Smooth muscle cell (in vitro differentiated cells): ENCODE measurements around the gene MAFG. TPM values are rescaled to one million over a fixed set of nuclear protein-coding genes. Genes with fewer than 3 reads are reported as not detected.

Experiments
- DNase-seq: peaks from one replicate; lab custom pipeline; 2025; ENCODE audit not compliant: unreplicated experiment; lab: John Stamatoyannopoulos, UW
- H2AFZ ChIP-seq: fragments of 200-600 bp; sonication (generic); 2 replicates; pipeline ENCODE4 v1.6.0; 2016; ENCODE audit warnings: antibody characterized with exemption, low read depth, mild to moderate bottlenecking
- H3F3A ChIP-seq: fragments of 200-600 bp; sonication (generic); 2 replicates; pipeline ENCODE4 v1.6.0; 2017; ENCODE audit warnings: antibody characterized with exemption, low read depth
- H3K27ac ChIP-seq: fragments of 200-600 bp; sonication (generic); 2 replicates; pipeline ENCODE4 v1.5.1; 2016; ENCODE audit warnings: low read depth, mild to moderate bottlenecking
- H3K27me3 ChIP-seq: fragments of 200-600 bp; sonication (generic); 2 replicates; pipeline ENCODE4 v1.6.1; 2016; ENCODE audit warnings: low read depth, mild to moderate bottlenecking
- H3K36me3 ChIP-seq: fragments of 200-600 bp; sonication (generic); 2 replicates; pipeline ENCODE4 v1.5.1; 2016; ENCODE audit warnings: low read depth
- H3K4me1 ChIP-seq: fragments of 200-600 bp; sonication (generic); 2 replicates; pipeline ENCODE4 v1.5.1; 2016; ENCODE audit warnings: low read depth
- H3K4me2 ChIP-seq: fragments of 200-600 bp; sonication (generic); 2 replicates; pipeline ENCODE4 v1.6.0; 2016; ENCODE audit warnings: mild to moderate bottlenecking
- H3K4me3 ChIP-seq: fragments of 200-600 bp; sonication (generic); 2 replicates; pipeline ENCODE4 v1.5.1; 2016; ENCODE audit warnings: mild to moderate bottlenecking
- H3K79me2 ChIP-seq: fragments of 200-600 bp; sonication (generic); 2 replicates; pipeline ENCODE4 v1.6.0; 2016; ENCODE audit warnings: low read depth, mild to moderate bottlenecking
- H3K9ac ChIP-seq: fragments of 200-600 bp; sonication (generic); 2 replicates; pipeline ENCODE4 v1.6.0; 2016; ENCODE audit warnings: low read depth
- H3K9me3 ChIP-seq: fragments of 200-600 bp; sonication (generic); replicated peaks from 2 replicates; pipeline ENCODE4 v1.5.1; 2016; ENCODE audit warnings: low read depth
- H4K20me1 ChIP-seq: fragments of 200-600 bp; sonication (generic); 2 replicates; pipeline ENCODE4 v1.6.0; 2016; ENCODE audit warnings: low read depth
- WGBS: methylation state at CpG from one replicate; pipeline ENCODE4 v1.1.7; 2016; ENCODE audit warnings: low lambda C conversion rate; 5-methylcytosine and 5-hydroxymethylcytosine counted together
- polyA plus RNA-seq: library from polyadenylated mRNA; unstranded; fragments of >200 nt; fragmentation: Nextera tagmentation; extraction: Ambion mirVana; gene quantifications from 2 replicates; pipeline ENCODE4 v1.2.1, GENCODE V29; 2016
- total RNA-seq: library from RNA; depleted of rRNA; stranded (reverse); fragments of >200 nt; gene quantifications from 2 replicates; pipeline ENCODE4 v1.2.3, GENCODE V29; 2014
- TF ChIP-seq, protein P1 (sequence below): fragments of 200-600 bp; sonication (generic); IDR thresholded peaks from 2 replicates; pipeline ENCODE4 v1.5.1; 2017; ENCODE audit warnings: borderline replicate concordance, mild to moderate bottlenecking, antibody characterized with exemption; ENCODE audit not compliant: insufficient read depth, poor library complexity, severe bottlenecking

The MAFG gene
- total and polyA plus RNA-seq, 2 experiments from 2014 or later: 15.3 to 30.3 TPM

DNA sequence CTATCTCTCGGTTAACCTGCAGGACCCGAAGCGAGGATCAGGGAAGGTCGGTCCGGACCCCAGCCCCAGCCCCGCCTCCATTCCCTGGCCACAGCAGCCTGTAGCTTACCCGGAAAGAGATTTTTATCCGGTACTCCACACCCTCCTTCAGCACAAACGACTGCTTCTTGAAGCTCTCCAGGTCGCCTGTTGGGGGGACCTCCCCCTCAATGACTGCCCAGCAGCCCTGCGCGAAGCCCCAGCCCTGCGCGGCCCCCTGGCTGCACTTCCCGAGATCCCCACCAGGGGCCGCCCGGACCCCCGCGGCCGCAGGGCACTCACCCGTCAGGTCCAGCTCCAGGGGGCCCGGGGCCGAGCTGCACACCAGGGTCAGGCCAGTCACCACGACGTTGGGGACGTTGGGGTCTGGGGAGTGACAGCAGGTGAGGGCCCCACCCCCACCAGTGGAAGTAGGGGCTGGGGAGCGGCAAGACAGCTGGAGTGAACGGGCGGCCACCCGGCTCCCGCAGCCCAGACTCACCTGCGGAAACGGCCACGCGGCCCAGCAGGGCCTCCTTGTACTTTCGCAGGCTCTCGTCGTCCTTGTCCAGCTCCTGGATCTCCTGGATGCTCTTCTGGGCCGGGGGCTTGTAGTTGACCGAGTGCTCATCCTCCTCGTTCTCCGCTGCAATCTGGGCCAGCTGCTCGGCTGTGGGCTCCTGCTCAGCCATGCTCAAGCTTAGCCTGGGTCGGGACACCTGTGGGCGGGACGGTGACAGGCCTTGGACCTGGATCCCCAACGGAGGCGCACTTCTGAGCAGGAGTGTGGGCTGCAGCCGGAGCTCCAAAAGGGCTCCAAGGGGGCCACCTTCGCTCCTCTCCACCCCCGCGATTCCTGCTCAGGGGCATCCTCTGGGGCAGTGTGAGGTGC, 58.1 kb downstream of the MAFG start:
- Histone ChIP-seq H3K36me3 (no peaks in the 10 kb centered on the region), H3K9me3 (no peaks in the 10 kb centered on the region), H4K20me1 (peaks cover 61% of the 10 kb centered on the region), H3K9ac (no peak overlapping the region), H3K27me3 (no peaks in the 10 kb centered on the region), H3K79me2 (peaks cover 34% of the 10 kb centered on the region), H3K4me3 (peak overlapping the region; percentile 72), H2AFZ (no peak overlapping the region), H3K4me1 (peaks cover 29% of the 10 kb centered on the region), H3K27ac (peak overlapping the region; percentile 78), H3K4me2 (peak overlapping the region; percentile 85), H3F3A (peaks cover 40% of the 10 kb centered on the region)
- WGBS: 35% methylated on average over 52 of the region's 52 CpGs
- DNase-seq: peak; percentile 51
- TF ChIP-seq, protein P1, sequence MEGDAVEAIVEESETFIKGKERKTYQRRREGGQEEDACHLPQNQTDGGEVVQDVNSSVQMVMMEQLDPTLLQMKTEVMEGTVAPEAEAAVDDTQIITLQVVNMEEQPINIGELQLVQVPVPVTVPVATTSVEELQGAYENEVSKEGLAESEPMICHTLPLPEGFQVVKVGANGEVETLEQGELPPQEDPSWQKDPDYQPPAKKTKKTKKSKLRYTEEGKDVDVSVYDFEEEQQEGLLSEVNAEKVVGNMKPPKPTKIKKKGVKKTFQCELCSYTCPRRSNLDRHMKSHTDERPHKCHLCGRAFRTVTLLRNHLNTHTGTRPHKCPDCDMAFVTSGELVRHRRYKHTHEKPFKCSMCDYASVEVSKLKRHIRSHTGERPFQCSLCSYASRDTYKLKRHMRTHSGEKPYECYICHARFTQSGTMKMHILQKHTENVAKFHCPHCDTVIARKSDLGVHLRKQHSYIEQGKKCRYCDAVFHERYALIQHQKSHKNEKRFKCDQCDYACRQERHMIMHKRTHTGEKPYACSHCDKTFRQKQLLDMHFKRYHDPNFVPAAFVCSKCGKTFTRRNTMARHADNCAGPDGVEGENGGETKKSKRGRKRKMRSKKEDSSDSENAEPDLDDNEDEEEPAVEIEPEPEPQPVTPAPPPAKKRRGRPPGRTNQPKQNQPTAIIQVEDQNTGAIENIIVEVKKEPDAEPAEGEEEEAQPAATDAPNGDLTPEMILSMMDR: peak; percentile 96

DNA sequence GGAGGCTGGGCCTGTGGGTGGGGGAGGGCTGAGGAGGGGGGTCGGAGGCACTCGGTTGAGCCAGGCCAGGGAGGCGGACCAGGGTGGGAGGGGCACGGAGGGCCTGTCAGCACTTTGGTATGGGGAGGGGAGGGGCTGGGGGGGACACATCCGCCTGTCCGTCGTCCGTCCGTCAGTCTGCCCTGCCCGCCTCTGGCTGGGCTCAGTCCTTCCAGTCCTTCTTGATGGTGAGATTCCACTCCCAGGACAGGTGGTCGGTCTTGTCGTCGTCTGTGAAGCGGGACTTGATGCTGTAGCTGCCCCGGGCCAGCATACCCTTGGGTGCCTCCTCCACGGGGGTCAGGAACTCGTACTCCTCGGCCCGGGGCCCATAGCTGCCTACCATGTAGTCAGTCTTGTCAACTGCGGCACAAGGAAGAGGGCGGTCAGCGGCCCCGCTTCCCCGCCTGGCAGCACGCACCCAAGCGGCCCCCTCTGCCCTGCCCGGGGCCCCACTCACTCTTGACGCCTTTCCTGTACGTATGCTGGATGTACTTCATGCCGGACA, 58.8 kb downstream of the MAFG start:
- peaks cover 29% of the 10 kb centered on the region for H3K4me1 ChIP-seq
- no peak overlapping the region for H3K9ac ChIP-seq
- H3K4me2 ChIP-seq: peak overlapping the region; percentile 85
- no peaks in the 10 kb centered on the region for H3K9me3 ChIP-seq
- TF ChIP-seq, protein P1: no peak
- peak overlapping the region; percentile 78 for H3K27ac ChIP-seq
- no peaks in the 10 kb centered on the region for H3K36me3 ChIP-seq
- peaks cover 48% of the 10 kb centered on the region for H3F3A ChIP-seq
- DNase-seq: peak; percentile 51
- H3K4me3 ChIP-seq: no peak overlapping the region
- no peak overlapping the region for H2AFZ ChIP-seq
- peaks cover 41% of the 10 kb centered on the region for H3K79me2 ChIP-seq
- peaks cover 68% of the 10 kb centered on the region for H4K20me1 ChIP-seq
- WGBS: 47% methylated on average over 29 of the region's 30 CpGs
- H3K27me3 ChIP-seq: no peaks in the 10 kb centered on the region

Other genes starting within 250 kb of the MAFG start
- gene ARL16, start 243.9 kb downstream of the MAFG start, total RNA-seq: 22.3 and 24.0 TPM in 2 replicates
- 62.1 and 77.3 TPM in 2 replicates for gene ARL16, start 243.9 kb downstream of the MAFG start, polyA plus RNA-seq
- gene HGS, start 243.7 kb downstream of the MAFG start, total RNA-seq: 64.9 and 68.0 TPM in 2 replicates
- gene HGS, start 243.7 kb downstream of the MAFG start, polyA plus RNA-seq: 164 and 194 TPM in 2 replicates
- gene MRPL12, start 224.4 kb downstream of the MAFG start, total RNA-seq: 16.5 and 22.2 TPM in 2 replicates
- 83.6 and 92.4 TPM in 2 replicates for gene MRPL12, start 224.4 kb downstream of the MAFG start, polyA plus RNA-seq
- 8.4 and 11.3 TPM in 2 replicates for gene SLC25A10, start 215.5 kb downstream of the MAFG start, total RNA-seq
- 13.0 and 21.0 TPM in 2 replicates for gene SLC25A10, start 215.5 kb downstream of the MAFG start, polyA plus RNA-seq
- not detected in 2 replicates for gene GCGR, start 123.6 kb downstream of the MAFG start, total RNA-seq
- gene GCGR, start 123.6 kb downstream of the MAFG start, polyA plus RNA-seq: 0.58 TPM in 1 of 2 replicates, not detected in the other
- gene MCRIP1, start 94.4 kb downstream of the MAFG start, total RNA-seq: 85.1 and 85.8 TPM in 2 replicates
- gene MCRIP1, start 94.4 kb downstream of the MAFG start, polyA plus RNA-seq: 194 and 208 TPM in 2 replicates
- gene PPP1R27, start 92.7 kb downstream of the MAFG start, total RNA-seq: 0.58 and 3.1 TPM in 2 replicates
- gene PPP1R27, start 92.7 kb downstream of the MAFG start, polyA plus RNA-seq: 0.79 and 1.6 TPM in 2 replicates
- gene P4HB, start 67.2 kb downstream of the MAFG start, total RNA-seq: 1,406 and 1,593 TPM in 2 replicates
- 1,326 and 1,526 TPM in 2 replicates for gene P4HB, start 67.2 kb downstream of the MAFG start, polyA plus RNA-seq
- gene ARHGDIA, start 56.4 kb downstream of the MAFG start, total RNA-seq: 67.6 and 256 TPM in 2 replicates
- gene ARHGDIA, start 56.4 kb downstream of the MAFG start, polyA plus RNA-seq: 353 and 360 TPM in 2 replicates
- 58.9 and 75.9 TPM in 2 replicates for gene ALYREF, start 36.1 kb downstream of the MAFG start, total RNA-seq
- 123 and 136 TPM in 2 replicates for gene ALYREF, start 36.1 kb downstream of the MAFG start, polyA plus RNA-seq
- 147 and 222 TPM in 2 replicates for gene ANAPC11, start 36.0 kb downstream of the MAFG start, total RNA-seq
- 428 and 444 TPM in 2 replicates for gene ANAPC11, start 36.0 kb downstream of the MAFG start, polyA plus RNA-seq
- 7.9 TPM in 1 of 2 replicates, not detected in the other for gene NPB, start 25.5 kb downstream of the MAFG start, total RNA-seq
- gene NPB, start 25.5 kb downstream of the MAFG start, polyA plus RNA-seq: 13.6 and 14.4 TPM in 2 replicates
- gene PCYT2, start 16.3 kb downstream of the MAFG start, total RNA-seq: 10.3 and 11.4 TPM in 2 replicates
- 27.9 and 50.6 TPM in 2 replicates for gene PCYT2, start 16.3 kb downstream of the MAFG start, polyA plus RNA-seq
- gene SIRT7, start 9.6 kb downstream of the MAFG start, total RNA-seq: 9.5 and 19.9 TPM in 2 replicates
- 10.1 and 27.9 TPM in 2 replicates for gene SIRT7, start 9.6 kb downstream of the MAFG start, polyA plus RNA-seq
- 144 and 157 TPM in 2 replicates for gene PYCR1, start 9.6 kb upstream of the MAFG start, total RNA-seq
- 213 and 339 TPM in 2 replicates for gene PYCR1, start 9.6 kb upstream of the MAFG start, polyA plus RNA-seq
- gene MYADML2, start 19.5 kb upstream of the MAFG start, total RNA-seq: not detected in 2 replicates
- 0.82 TPM in 1 of 2 replicates, not detected in the other for gene MYADML2, start 19.5 kb upstream of the MAFG start, polyA plus RNA-seq
- 0.90 and 1.3 TPM in 2 replicates for gene NOTUM, start 33.5 kb upstream of the MAFG start, total RNA-seq
- gene NOTUM, start 33.5 kb upstream of the MAFG start, polyA plus RNA-seq: 0.24 and 2.9 TPM in 2 replicates
- 12.3 and 28.4 TPM in 2 replicates for gene ASPSCR1, start 49.9 kb upstream of the MAFG start, total RNA-seq
- gene ASPSCR1, start 49.9 kb upstream of the MAFG start, polyA plus RNA-seq: 36.5 and 44.0 TPM in 2 replicates
- 44.6 and 50.4 TPM in 2 replicates for gene CENPX, start 95.1 kb upstream of the MAFG start, total RNA-seq
- 57.5 and 72.8 TPM in 2 replicates for gene CENPX, start 95.1 kb upstream of the MAFG start, polyA plus RNA-seq
- 7.0 and 9.6 TPM in 2 replicates for gene LRRC45, start 95.6 kb upstream of the MAFG start, total RNA-seq
- 7.4 and 13.5 TPM in 2 replicates for gene LRRC45, start 95.6 kb upstream of the MAFG start, polyA plus RNA-seq
- 29.2 and 33.0 TPM in 2 replicates for gene RAC3, start 103.9 kb upstream of the MAFG start, total RNA-seq
- 12.1 and 15.3 TPM in 2 replicates for gene RAC3, start 103.9 kb upstream of the MAFG start, polyA plus RNA-seq
- 34.9 and 46.4 TPM in 2 replicates for gene DCXR, start 110.0 kb upstream of the MAFG start, total RNA-seq
- 84.4 and 89.4 TPM in 2 replicates for gene DCXR, start 110.0 kb upstream of the MAFG start, polyA plus RNA-seq
- 20.3 and 27.1 TPM in 2 replicates for gene RFNG, start 124.1 kb upstream of the MAFG start, total RNA-seq
- gene RFNG, start 124.1 kb upstream of the MAFG start, polyA plus RNA-seq: 54.9 and 58.8 TPM in 2 replicates
- 72.0 and 93.7 TPM in 2 replicates for gene GPS1, start 124.2 kb upstream of the MAFG start, total RNA-seq
- gene GPS1, start 124.2 kb upstream of the MAFG start, polyA plus RNA-seq: 134 and 143 TPM in 2 replicates
- gene DUS1L, start 138.1 kb upstream of the MAFG start, total RNA-seq: 30.7 and 49.4 TPM in 2 replicates
- gene DUS1L, start 138.1 kb upstream of the MAFG start, polyA plus RNA-seq: 125 and 141 TPM in 2 replicates
- 46.6 and 49.4 TPM in 2 replicates for gene FASN, start 170.5 kb upstream of the MAFG start, total RNA-seq
- 48.4 and 49.3 TPM in 2 replicates for gene FASN, start 170.5 kb upstream of the MAFG start, polyA plus RNA-seq